ENCODE results near the gene ZNF212. TPM values are rescaled to one million over a fixed set of nuclear protein-coding genes. Genes with fewer than 3 reads are reported as not detected.
"Not testable (repeated sequence)": the region's sequence is repeated elsewhere in the genome, so short reads cannot be mapped to it uniquely, and the experiment has no call there.

Gene ZNF212
- total RNA-seq, 1 experiment from 2014 or later, result 8.7 TPM

- no peak for DNase-seq (ENCODE audit: low read depth)
Observed at GRCh38 chr7:149252378-149252777, 12.9 kb downstream of the ZNF212 start.

GRCh38 chr7:149253665-149254064 is 14.2 kb downstream of the ZNF212 start:
- no peak for DNase-seq (ENCODE audit: low read depth)

- no peak for DNase-seq (ENCODE audit: low read depth)
Observed at GRCh38 chr7:149254181-149254858, 14.9 kb downstream of the ZNF212 start.

- DNase-seq (ENCODE audit: low read depth), result no peak
Observed at GRCh38 chr7:149255174-149255573, 15.7 kb downstream of the ZNF212 start.

- DNase-seq (ENCODE audit: low read depth), result no peak
Observed at GRCh38 chr7:149256568-149256967, 17.1 kb downstream of the ZNF212 start.

GRCh38 chr7:149257146-149257545 is 17.7 kb downstream of the ZNF212 start:
- DNase-seq (ENCODE audit: low read depth), result peak; percentile 58

GRCh38 chr7:149261316-149261828 is 21.9 kb downstream of the ZNF212 start:
- peak; percentile 48 for DNase-seq (ENCODE audit: low read depth)

GRCh38 chr7:149261829-149262617 is 22.6 kb downstream of the ZNF212 start, which contains the start of gene ZNF783:
TSS of gene ZNF783 (plus strand) at chr7:149262196. CDS start at chr7:149262334, 138 bp downstream.
- peak; percentile 79 for DNase-seq (ENCODE audit: low read depth)

GRCh38 chr7:149266451-149266850 is 27.0 kb downstream of the ZNF212 start:
- DNase-seq (ENCODE audit: low read depth), result no peak

GRCh38 chr7:149267733-149268132 is 28.3 kb downstream of the ZNF212 start:
- no peak for DNase-seq (ENCODE audit: low read depth)

GRCh38 chr7:149274424-149274823 is 35.0 kb downstream of the ZNF212 start:
- DNase-seq (ENCODE audit: low read depth), result not testable (repeated sequence)

- DNase-seq (ENCODE audit: low read depth), result no peak
Observed at GRCh38 chr7:149277871-149278270, 38.4 kb downstream of the ZNF212 start.

- no peak for DNase-seq (ENCODE audit: low read depth)
Observed at GRCh38 chr7:149278396-149278795, 38.9 kb downstream of the ZNF212 start.

GRCh38 chr7:149279111-149279743 is 39.8 kb downstream of the ZNF212 start:
- DNase-seq (ENCODE audit: low read depth), result no peak

GRCh38 chr7:149280151-149280550 is 40.7 kb downstream of the ZNF212 start:
- DNase-seq (ENCODE audit: low read depth), result no peak

GRCh38 chr7:149280661-149281507 is 41.4 kb downstream of the ZNF212 start:
- no peak for DNase-seq (ENCODE audit: low read depth)

GRCh38 chr7:149281508-149282330 is 42.3 kb downstream of the ZNF212 start:
- no peak for DNase-seq (ENCODE audit: low read depth)

GRCh38 chr7:149282331-149282655 is 42.8 kb downstream of the ZNF212 start:
- no peak for DNase-seq (ENCODE audit: low read depth)

- no peak for DNase-seq (ENCODE audit: low read depth)
Observed at GRCh38 chr7:149283321-149283720, 43.9 kb downstream of the ZNF212 start.

- DNase-seq (ENCODE audit: low read depth), result no peak
Observed at GRCh38 chr7:149284343-149284742, 44.9 kb downstream of the ZNF212 start.

All from HT1080 (cell line).